ENCODE results near the gene KCNS3. TPM values are rescaled to one million over a fixed set of nuclear protein-coding genes. Genes with fewer than 3 reads are reported as not detected.

KCNS3 gene
- total and polyA plus RNA-seq, 8 donors, result 7.6 to 150 (median 19.3) TPM

DNA sequence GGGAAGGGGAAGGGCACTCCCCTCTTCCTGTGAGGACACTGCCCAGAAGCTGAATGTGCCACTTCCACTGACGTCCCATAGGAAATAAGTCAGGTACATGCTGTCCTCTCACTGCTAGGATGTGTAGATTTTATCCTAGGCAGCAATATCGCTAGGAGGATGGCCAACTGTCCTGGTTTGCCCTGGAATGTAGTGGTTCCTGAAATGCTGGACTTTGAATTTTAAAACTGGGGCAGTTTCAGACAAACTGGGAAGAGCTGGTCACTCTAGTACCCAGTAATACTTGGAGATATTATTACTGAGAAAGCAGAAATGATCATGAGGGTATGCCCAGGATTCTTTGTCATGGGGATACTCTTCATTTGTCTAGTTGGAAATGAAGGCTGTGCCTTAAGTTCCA, 5.4 kb upstream of the KCNS3 start:
- no peak overlapping the region for H3K4me3 ChIP-seq
- TF ChIP-seq, protein P1, sequence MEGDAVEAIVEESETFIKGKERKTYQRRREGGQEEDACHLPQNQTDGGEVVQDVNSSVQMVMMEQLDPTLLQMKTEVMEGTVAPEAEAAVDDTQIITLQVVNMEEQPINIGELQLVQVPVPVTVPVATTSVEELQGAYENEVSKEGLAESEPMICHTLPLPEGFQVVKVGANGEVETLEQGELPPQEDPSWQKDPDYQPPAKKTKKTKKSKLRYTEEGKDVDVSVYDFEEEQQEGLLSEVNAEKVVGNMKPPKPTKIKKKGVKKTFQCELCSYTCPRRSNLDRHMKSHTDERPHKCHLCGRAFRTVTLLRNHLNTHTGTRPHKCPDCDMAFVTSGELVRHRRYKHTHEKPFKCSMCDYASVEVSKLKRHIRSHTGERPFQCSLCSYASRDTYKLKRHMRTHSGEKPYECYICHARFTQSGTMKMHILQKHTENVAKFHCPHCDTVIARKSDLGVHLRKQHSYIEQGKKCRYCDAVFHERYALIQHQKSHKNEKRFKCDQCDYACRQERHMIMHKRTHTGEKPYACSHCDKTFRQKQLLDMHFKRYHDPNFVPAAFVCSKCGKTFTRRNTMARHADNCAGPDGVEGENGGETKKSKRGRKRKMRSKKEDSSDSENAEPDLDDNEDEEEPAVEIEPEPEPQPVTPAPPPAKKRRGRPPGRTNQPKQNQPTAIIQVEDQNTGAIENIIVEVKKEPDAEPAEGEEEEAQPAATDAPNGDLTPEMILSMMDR (IDR thresholded peaks at IDR 0.05), result no peak
- TF ChIP-seq POLR2A (IDR thresholded peaks at IDR 0.05) (no peak), EP300 (IDR thresholded peaks at IDR 0.05) (no peak), POLR2AphosphoS5 (IDR thresholded peaks at IDR 0.05) (no peak)
- peaks cover 0 to 23% (median 0%) of the 10 kb centered on the region in 3 donors for H3K27me3 ChIP-seq
- WGBS, 5 donors, result 31 to 88% (median 83%) methylated on average over 2 of the region's 2 CpGs
- H3K27ac ChIP-seq, result no peak overlapping the region
- DNase-seq, result no peak
- no peaks in the 10 kb centered on the region for H3K36me3 ChIP-seq
- intact Hi-C loops (cut with DNase I; ENCODE audit: low total_unique reads), result no loop called here
- no peaks in the 10 kb centered on the region for H3K9me3 ChIP-seq
- peaks cover 0 to 9% (median 7%) of the 10 kb centered on the region in 4 donors for H3K4me1 ChIP-seq

DNA sequence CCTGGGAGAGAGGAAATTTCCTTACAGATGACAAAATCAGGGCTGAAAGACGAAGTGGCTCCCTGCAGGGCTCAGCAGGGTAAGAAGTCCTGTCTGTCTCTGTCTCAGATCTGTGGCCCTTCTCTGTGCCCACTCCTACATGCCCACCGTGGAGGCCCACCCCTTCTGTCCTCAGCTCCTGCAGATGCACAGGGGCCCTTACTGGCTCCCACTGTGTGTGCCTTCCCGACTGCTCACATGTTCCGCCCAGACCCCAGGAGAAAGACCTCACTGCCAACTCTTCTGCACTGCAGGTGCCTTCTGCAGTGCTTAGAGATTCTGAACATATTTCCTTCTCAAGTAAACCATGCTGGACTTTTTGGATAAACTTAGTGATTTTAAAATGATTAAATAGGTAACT, 1.9 kb upstream of the KCNS3 start:
- peaks cover 0 to 44% (median 3%) of the 10 kb centered on the region in 3 donors for H3K27me3 ChIP-seq
- no peaks in the 10 kb centered on the region for H3K36me3 ChIP-seq
- H3K27ac ChIP-seq, result no peak overlapping the region
- intact Hi-C loops (cut with DNase I; ENCODE audit: low total_unique reads), result no loop called here
- H3K4me1 ChIP-seq, result peaks cover 15 to 39% (median 31%) of the 10 kb centered on the region in 4 donors
- WGBS, 5 donors, result 78 to 95% (median 85%) methylated on average over 4 of the region's 4 CpGs
- TF ChIP-seq POLR2A (IDR thresholded peaks at IDR 0.05) (no peak), POLR2AphosphoS5 (IDR thresholded peaks at IDR 0.05) (no peak), EP300 (IDR thresholded peaks at IDR 0.05) (no peak)
- TF ChIP-seq, protein P1 (IDR thresholded peaks at IDR 0.05), result no peak
- H3K9me3 ChIP-seq, result no peaks in the 10 kb centered on the region
- no peak overlapping the region for H3K4me3 ChIP-seq
- no peak for DNase-seq

DNA sequence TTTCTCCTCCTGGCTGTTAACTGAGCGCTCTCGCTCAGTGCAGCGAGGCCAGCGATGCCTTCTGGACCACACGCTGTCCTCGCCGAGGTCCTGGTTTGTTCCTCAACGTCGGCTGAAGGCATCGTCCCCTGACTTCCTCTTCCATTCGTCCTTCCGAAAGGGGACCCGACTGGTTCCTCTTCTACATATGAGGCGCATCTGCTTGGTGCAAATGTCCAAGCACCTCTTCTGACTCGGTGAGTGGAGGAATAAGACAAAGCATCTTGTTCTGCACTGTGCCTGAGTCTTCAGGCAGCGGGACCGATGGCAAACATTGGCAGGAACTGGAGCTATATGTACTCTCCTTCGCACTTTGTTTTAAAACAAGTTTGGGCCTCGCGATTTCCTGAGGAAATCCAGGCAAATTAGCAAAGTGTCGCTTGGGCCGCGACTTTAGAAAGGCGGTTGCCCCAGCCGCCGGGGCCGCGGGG, 621 bp upstream of the KCNS3 start:
- Histone ChIP-seq H3K4me1 (peaks cover 15 to 46% (median 34%) of the 10 kb centered on the region in 4 donors), H3K27me3 (peaks cover 0 to 44% (median 3%) of the 10 kb centered on the region in 3 donors), H3K27ac (peak overlapping the region; percentile 39 to 85 (median 82)), H3K9me3 (no peaks in the 10 kb centered on the region), H3K4me3 (peak overlapping the region; percentile 64 to 93 (median 70)), H3K36me3 (no peaks in the 10 kb centered on the region)
- no peak for DNase-seq
- WGBS, 5 donors, result 1 to 5% (median 3%) methylated on average over 14 to 28 of the region's 28 CpGs
- intact Hi-C loops (cut with DNase I; ENCODE audit: low total_unique reads), result no loop called here
- no peak for TF ChIP-seq POLR2A (IDR thresholded peaks at IDR 0.05)
- no peak for TF ChIP-seq POLR2AphosphoS5 (IDR thresholded peaks at IDR 0.05)
- TF ChIP-seq EP300 (IDR thresholded peaks at IDR 0.05), result no peak
- TF ChIP-seq, protein P1 (IDR thresholded peaks at IDR 0.05), result no peak

DNA sequence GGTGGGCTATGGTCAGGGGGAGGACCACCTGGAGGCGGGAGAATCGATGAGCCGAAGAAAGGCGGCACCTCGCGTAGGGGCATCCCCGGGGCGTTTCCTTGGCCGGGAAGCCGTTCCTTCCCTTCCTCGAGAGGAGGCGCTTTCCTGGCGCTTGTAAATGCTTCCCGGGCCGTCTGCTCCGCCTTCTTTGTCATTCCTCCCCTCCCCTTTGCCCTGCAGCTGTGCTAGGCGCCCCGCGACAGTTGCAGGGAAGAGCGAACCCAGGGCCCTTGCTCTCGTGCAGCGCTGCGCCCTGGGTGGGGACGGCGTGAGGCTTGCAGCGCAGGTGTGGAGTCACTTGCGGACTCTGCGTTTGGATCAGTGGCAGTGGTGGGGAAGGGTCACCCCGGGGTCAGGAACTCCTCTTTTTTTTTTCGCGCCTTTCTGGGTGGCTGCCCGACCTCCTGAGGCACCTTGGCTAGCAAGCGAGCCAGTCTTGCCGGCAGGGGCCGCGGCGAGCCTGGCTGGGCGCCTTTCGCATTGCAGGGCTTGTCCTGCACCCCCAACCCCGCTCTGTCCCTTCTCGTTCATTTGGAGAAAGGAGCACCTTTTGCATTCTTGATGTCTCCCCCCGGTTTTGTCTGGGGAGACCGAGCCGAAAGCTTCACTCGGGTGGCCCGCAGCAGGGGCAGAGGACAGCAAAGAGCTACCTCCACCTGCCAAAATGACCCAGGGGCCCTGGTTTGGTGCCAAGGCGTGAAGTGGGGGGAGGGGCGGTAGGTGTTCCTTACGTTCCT, 858 bp downstream of the KCNS3 start:
- DNase-seq, result peak; percentile 75 to 86
- Histone ChIP-seq H3K27ac (peak overlapping the region; percentile 66 to 91 (median 83)), H3K9me3 (no peaks in the 10 kb centered on the region), H3K27me3 (peaks cover 0 to 44% (median 3%) of the 10 kb centered on the region in 3 donors), H3K4me3 (peak overlapping the region; percentile 64 to 93 (median 70)), H3K4me1 (peaks cover 15 to 47% (median 35%) of the 10 kb centered on the region in 4 donors), H3K36me3 (no peaks in the 10 kb centered on the region)
- 1 to 2% (median 1%) methylated on average over 24 to 49 of the region's 49 CpGs for WGBS, 5 donors
- TF ChIP-seq EP300 (IDR thresholded peaks at IDR 0.05) (no peak), POLR2A (IDR thresholded peaks at IDR 0.05) (no peak), POLR2AphosphoS5 (IDR thresholded peaks at IDR 0.05) (peak in 1 of 3 donors; percentile 46)
- TF ChIP-seq, protein P1 (IDR thresholded peaks at IDR 0.05), result peak in 1 of 7 experiments; percentile 13
- intact Hi-C loops (cut with DNase I; ENCODE audit: low total_unique reads), result no loop called here
